BLaER1 treated with 17β-estradiol and CSF1 and Interleukin-3, amounts not matched to agents 10 nM and 100 nM (cell line): ENCODE results near the gene AHNAK.

ENCODE experiments used
- H3K27ac ChIP-seq, 11 experiments: shearing (Covaris generic); formaldehyde crosslinking; 2 replicates each; pipeline ENCODE4 v1.8.1; 2022
- H3K27me3 ChIP-seq, 11 experiments: shearing (Covaris generic); formaldehyde crosslinking; 2 replicates each; pipeline ENCODE4 v1.8.1; 2022
- H3K36me3 ChIP-seq, 11 experiments: shearing (Covaris generic); formaldehyde crosslinking; 2 replicates each; pipeline ENCODE4 v1.8.1; 2022
- H3K4me1 ChIP-seq, 10 experiments: shearing (Covaris generic); formaldehyde crosslinking; 2 replicates each; pipeline ENCODE4 v1.8.1; 2022
- H3K4me2 ChIP-seq, 11 experiments: shearing (Covaris generic); formaldehyde crosslinking; 2 replicates each; pipeline ENCODE4 v1.8.1; 2022
- H3K4me3 ChIP-seq, 10 experiments: shearing (Covaris generic); formaldehyde crosslinking; 2 replicates each; pipeline ENCODE4 v1.8.1; 2022
- H3K9ac ChIP-seq, 11 experiments: shearing (Covaris generic); formaldehyde crosslinking; 2 replicates each; pipeline ENCODE4 v1.8.1; 2022
- H3K9me3 ChIP-seq, 11 experiments: shearing (Covaris generic); formaldehyde crosslinking; replicated peaks in 1 of 11; 2 replicates each; pipeline ENCODE4 v1.8.1; 2022
- H4K20me1 ChIP-seq, 11 experiments: shearing (Covaris generic); formaldehyde crosslinking; 2 replicates each; pipeline ENCODE4 v1.8.1; 2022
- Cebpa-rat ChIP-seq, 11 experiments: shearing (Covaris generic); IDR thresholded peaks; 2 replicates each; pipeline ENCODE4 v1.8.1; 2022

The AHNAK gene

GRCh38 chr11:62535802-62536201 is 10.8 kb downstream of the AHNAK start:
- TF ChIP-seq Cebpa-rat (IDR thresholded peaks at IDR 0.05) = no peak
- Histone ChIP-seq H4K20me1 (peaks cover 0 to 100% (median 1%) of the 10 kb centered on the region in 11 experiments; a peak in 10 of 22 replicates), H3K4me3 (no peak overlapping the region), H3K27ac (no peak overlapping the region), H3K9me3 (no peaks in the 10 kb centered on the region), H3K9ac (no peak overlapping the region), H3K4me1 (peaks cover 13 to 38% (median 30%) of the 10 kb centered on the region in 10 experiments), H3K36me3 (peaks cover 0 to 83% (median 0%) of the 10 kb centered on the region in 11 experiments; a peak in 11 of 22 replicates), H3K4me2 (no peak overlapping the region), H3K27me3 (no peaks in the 10 kb centered on the region)

- peaks cover 0 to 100% (median 0%) of the 10 kb centered on the region in 11 experiments; a peak in 10 of 22 replicates for H4K20me1 ChIP-seq
Observed at GRCh38 chr11:62534779-62535545, 11.6 kb downstream of the AHNAK start.

GRCh38 chr11:62532096-62532495 is 14.5 kb downstream of the AHNAK start:
- H3K27me3 ChIP-seq = no peaks in the 10 kb centered on the region
- H3K4me2 ChIP-seq = no peak overlapping the region
- H3K4me3 ChIP-seq = no peak overlapping the region
- H3K36me3 ChIP-seq = peaks cover 0 to 100% (median 0%) of the 10 kb centered on the region in 11 experiments; a peak in 11 of 22 replicates
- no peaks in the 10 kb centered on the region for H3K9me3 ChIP-seq
- peaks cover 0 to 100% (median 0%) of the 10 kb centered on the region in 11 experiments; a peak in 9 of 22 replicates for H4K20me1 ChIP-seq
- H3K27ac ChIP-seq = no peak overlapping the region
- TF ChIP-seq Cebpa-rat (IDR thresholded peaks at IDR 0.05) = no peak
- peaks cover 0 to 9% (median 0%) of the 10 kb centered on the region in 10 experiments; a peak in 4 of 20 replicates for H3K4me1 ChIP-seq
- H3K9ac ChIP-seq = no peak overlapping the region

More at GRCh38 chr11:62534779-62535545, 11.6 kb downstream of the AHNAK start:
- TF ChIP-seq Cebpa-rat (IDR thresholded peaks at IDR 0.05) = no peak
- Histone ChIP-seq H3K27ac (no peak overlapping the region), H3K4me1 (peaks cover 12 to 29% (median 24%) of the 10 kb centered on the region in 10 experiments), H3K4me2 (no peak overlapping the region; a peak in 1 of 22 replicates), H3K9ac (no peak overlapping the region), H3K36me3 (peaks cover 0 to 92% (median 0%) of the 10 kb centered on the region in 11 experiments; a peak in 11 of 22 replicates), H3K27me3 (no peaks in the 10 kb centered on the region), H3K9me3 (no peaks in the 10 kb centered on the region), H3K4me3 (no peak overlapping the region)

- Histone ChIP-seq H3K27ac (no peak overlapping the region), H3K4me3 (no peak overlapping the region), H3K9ac (no peak overlapping the region), H4K20me1 (peaks cover 0 to 91% (median 0%) of the 10 kb centered on the region in 11 experiments; a peak in 7 of 22 replicates), H3K36me3 (peaks cover 0 to 75% (median 0%) of the 10 kb centered on the region in 11 experiments; a peak in 9 of 22 replicates), H3K4me1 (peaks cover 6 to 40% (median 9%) of the 10 kb centered on the region in 10 experiments; a peak in 18 of 20 replicates), H3K27me3 (no peaks in the 10 kb centered on the region), H3K4me2 (no peak overlapping the region), H3K9me3 (no peaks in the 10 kb centered on the region)
- no peak for TF ChIP-seq Cebpa-rat (IDR thresholded peaks at IDR 0.05)
Observed at GRCh38 chr11:62516736-62517371, 29.8 kb downstream of the AHNAK start.

- peaks cover 0 to 64% (median 0%) of the 10 kb centered on the region in 11 experiments; a peak in 6 of 22 replicates for H4K20me1 ChIP-seq
- H3K4me3 ChIP-seq = no peak overlapping the region
- H3K4me2 ChIP-seq = peak overlapping the region in 4 of 11 experiments; percentile 10 to 39 (median 34); a peak in 5 of 22 replicates
- no peaks in the 10 kb centered on the region for H3K9me3 ChIP-seq
- H3K4me1 ChIP-seq = peaks cover 6 to 59% (median 10%) of the 10 kb centered on the region in 10 experiments; a peak in 18 of 20 replicates
- H3K9ac ChIP-seq = no peak overlapping the region
- H3K27ac ChIP-seq = no peak overlapping the region
- H3K36me3 ChIP-seq = peaks cover 0 to 48% (median 0%) of the 10 kb centered on the region in 11 experiments; a peak in 9 of 22 replicates
- TF ChIP-seq Cebpa-rat (IDR thresholded peaks at IDR 0.05) = no peak
- H3K27me3 ChIP-seq = no peaks in the 10 kb centered on the region
Observed at GRCh38 chr11:62514151-62514550, 32.5 kb downstream of the AHNAK start.

- peaks cover 0 to 59% (median 0%) of the 10 kb centered on the region in 11 experiments; a peak in 6 of 22 replicates for H4K20me1 ChIP-seq
- H3K4me2 ChIP-seq = peak overlapping the region in 3 of 11 experiments; percentile 21 to 34 (median 30); a peak in 1 of 22 replicates
- peaks cover 0 to 43% (median 0%) of the 10 kb centered on the region in 11 experiments; a peak in 9 of 22 replicates for H3K36me3 ChIP-seq
- H3K27ac ChIP-seq = no peak overlapping the region
- no peaks in the 10 kb centered on the region for H3K9me3 ChIP-seq
- no peak overlapping the region for H3K9ac ChIP-seq
- no peak for TF ChIP-seq Cebpa-rat (IDR thresholded peaks at IDR 0.05)
- H3K27me3 ChIP-seq = no peaks in the 10 kb centered on the region
- H3K4me3 ChIP-seq = no peak overlapping the region
- peaks cover 7 to 64% (median 11%) of the 10 kb centered on the region in 10 experiments; a peak in 18 of 20 replicates for H3K4me1 ChIP-seq
Observed at GRCh38 chr11:62513626-62514025, 33.0 kb downstream of the AHNAK start.

GRCh38 chr11:62512961-62513360 is 33.6 kb downstream of the AHNAK start:
- no peak overlapping the region for H3K4me3 ChIP-seq
- H3K27ac ChIP-seq = no peak overlapping the region
- H3K9me3 ChIP-seq = no peaks in the 10 kb centered on the region
- H4K20me1 ChIP-seq = peaks cover 0 to 52% (median 0%) of the 10 kb centered on the region in 11 experiments; a peak in 6 of 22 replicates
- no peaks in the 10 kb centered on the region for H3K27me3 ChIP-seq
- peak overlapping the region in 4 of 11 experiments; percentile 7 to 51 (median 28); a peak in 4 of 22 replicates for H3K4me2 ChIP-seq
- H3K9ac ChIP-seq = no peak overlapping the region
- H3K4me1 ChIP-seq = peaks cover 7 to 68% (median 17%) of the 10 kb centered on the region in 10 experiments; a peak in 19 of 20 replicates
- no peak for TF ChIP-seq Cebpa-rat (IDR thresholded peaks at IDR 0.05)
- peaks cover 0 to 36% (median 0%) of the 10 kb centered on the region in 11 experiments; a peak in 9 of 22 replicates for H3K36me3 ChIP-seq

GRCh38 chr11:62508336-62509058 is 38.1 kb downstream of the AHNAK start:
- H3K9me3 ChIP-seq = no peaks in the 10 kb centered on the region
- no peak for TF ChIP-seq Cebpa-rat (IDR thresholded peaks at IDR 0.05)
- H3K4me1 ChIP-seq = peaks cover 0 to 84% (median 18%) of the 10 kb centered on the region in 10 experiments; a peak in 14 of 20 replicates
- peak overlapping the region in 5 of 11 experiments; percentile 21 to 51 (median 45); a peak in 6 of 22 replicates for H3K27ac ChIP-seq
- H4K20me1 ChIP-seq = peaks cover 0 to 7% (median 0%) of the 10 kb centered on the region in 11 experiments; a peak in 3 of 22 replicates
- H3K9ac ChIP-seq = peak overlapping the region in 2 of 11 experiments; percentile 8 to 10; a peak in 3 of 22 replicates
- H3K36me3 ChIP-seq = no peaks in the 10 kb centered on the region
- H3K27me3 ChIP-seq = no peaks in the 10 kb centered on the region
- no peak overlapping the region for H3K4me3 ChIP-seq
- peak overlapping the region in 6 of 11 experiments; percentile 28 to 75 (median 64); a peak in 12 of 22 replicates for H3K4me2 ChIP-seq
